Hepatocyte (in vitro differentiated cells): Measurements from ENCODE around the gene SEMA4B. TPM values are rescaled to one million over a fixed set of nuclear protein-coding genes. Genes with fewer than 3 reads are reported as not detected.
A peak's percentile ranks its signal among the peaks of the same experiment; 100 is the strongest.

Source experiments
- DNase-seq: peaks from one replicate; pipeline ENCODE4 v3.0.0-alpha.2; 2016; ENCODE audit warnings: low spot score
- H2AFZ ChIP-seq: fragments of 200-600 bp; sonication (generic); 2 replicates; pipeline ENCODE4 v1.6.0; 2016; ENCODE audit warnings: antibody characterized with exemption, mild to moderate bottlenecking
- H3K27ac ChIP-seq: fragments of 200-600 bp; sonication (generic); 2 replicates; pipeline ENCODE4 v1.5.1; 2016; ENCODE audit warnings: mild to moderate bottlenecking
- H3K27me3 ChIP-seq: fragments of 200-600 bp; sonication (generic); 2 replicates; pipeline ENCODE4 v1.6.1; 2016
- H3K36me3 ChIP-seq: fragments of 200-600 bp; sonication (generic); replicated peaks from 2 replicates; pipeline ENCODE4 v1.5.1; 2016; ENCODE audit warnings: low read depth; ENCODE audit not compliant: insufficient read depth
- H3K4me1 ChIP-seq: fragments of 200-600 bp; sonication (generic); 2 replicates; pipeline ENCODE4 v1.5.1; 2016; ENCODE audit warnings: mild to moderate bottlenecking, moderate library complexity; ENCODE audit not compliant: insufficient read depth
- H3K4me2 ChIP-seq: fragments of 200-600 bp; sonication (generic); 2 replicates; pipeline ENCODE4 v1.6.0; 2016
- H3K4me3 ChIP-seq: fragments of 200-600 bp; sonication (generic); 2 replicates; pipeline ENCODE4 v1.5.1; 2016; ENCODE audit warnings: mild to moderate bottlenecking
- H3K79me2 ChIP-seq: fragments of 200-600 bp; sonication (generic); 2 replicates; pipeline ENCODE4 v1.6.0; 2017; ENCODE audit warnings: mild to moderate bottlenecking
- H3K9me2 ChIP-seq: fragments of 200-600 bp; sonication (generic); replicated peaks from 2 replicates; pipeline ENCODE4 v1.6.0; 2017; ENCODE audit warnings: mild to moderate bottlenecking; ENCODE audit not compliant: insufficient read depth
- H3K9me3 ChIP-seq: fragments of 200-600 bp; sonication (generic); 2 replicates; pipeline ENCODE4 v1.5.1; 2016; ENCODE audit warnings: low read depth, mild to moderate bottlenecking
- H4K20me1 ChIP-seq: fragments of 200-600 bp; sonication (generic); 2 replicates; pipeline ENCODE4 v1.6.0; 2016; ENCODE audit warnings: mild to moderate bottlenecking; ENCODE audit not compliant: insufficient read depth, poor library complexity, severe bottlenecking
- CTCF ChIP-seq: fragments of 200-600 bp; sonication (generic); IDR thresholded peaks from 2 replicates; pipeline ENCODE4 v1.5.1; 2016; ENCODE audit warnings: antibody characterized with exemption, mild to moderate bottlenecking; ENCODE audit not compliant: poor library complexity
- EZH2 ChIP-seq: fragments of 200-600 bp; sonication (generic); IDR thresholded peaks from 2 replicates; pipeline ENCODE4 v1.6.1; 2016; ENCODE audit warnings: antibody characterized with exemption, mild to moderate bottlenecking, borderline replicate concordance
- EZH2phosphoT487 ChIP-seq: fragments of 200-600 bp; sonication (generic); IDR thresholded peaks from one replicate; pipeline ENCODE4 v1.6.1; 2018; ENCODE audit warnings: antibody characterized with exemption, mild to moderate bottlenecking, low read depth, moderate library complexity; ENCODE audit not compliant: unreplicated experiment, severe bottlenecking
- WGBS: methylation state at CpG from one replicate; pipeline ENCODE4 v1.1.6; 2016; ENCODE audit warnings: low lambda C conversion rate; ENCODE audit errors: missing lambda C conversion rate; 5-methylcytosine and 5-hydroxymethylcytosine counted together
- polyA plus RNA-seq: library from polyadenylated mRNA; unstranded; fragments of >200 nt; fragmentation: Nextera tagmentation; extraction: Ambion mirVana; gene quantifications from 2 replicates; pipeline ENCODE4 v1.2.1, GENCODE V29; 2016
- total RNA-seq: library from RNA; depleted of rRNA; stranded (reverse); fragments of >200 nt; gene quantifications from 2 replicates; pipeline ENCODE4 v1.2.3, GENCODE V29; 2014

SEMA4B gene
- total and polyA plus RNA-seq, 2 experiments from 2014 or later = 19.2 to 43.5 TPM

GRCh38 chr15:90264671-90265070 lies 63.5 kb downstream of the SEMA4B start:
- Histone ChIP-seq H3K27me3 (no peaks in the 10 kb centered on the region), H3K4me2 (peak overlapping the region; percentile 78), H3K9me2 (no peaks in the 10 kb centered on the region), H3K79me2 (peaks cover 29% of the 10 kb centered on the region), H3K9me3 (no peaks in the 10 kb centered on the region), H3K36me3 (no peaks in the 10 kb centered on the region), H4K20me1 (peaks cover 3% of the 10 kb centered on the region), H3K4me1 (no peaks in the 10 kb centered on the region), H3K4me3 (no peak overlapping the region), H3K27ac (peak overlapping the region; percentile 96), H2AFZ (peak overlapping the region; percentile 75)
- TF ChIP-seq EZH2phosphoT487 (no peak), CTCF (no peak), EZH2 (no peak)
- WGBS = 73% methylated on average over 4 of the region's 4 CpGs
- DNase-seq = peak; percentile 17

DNA sequence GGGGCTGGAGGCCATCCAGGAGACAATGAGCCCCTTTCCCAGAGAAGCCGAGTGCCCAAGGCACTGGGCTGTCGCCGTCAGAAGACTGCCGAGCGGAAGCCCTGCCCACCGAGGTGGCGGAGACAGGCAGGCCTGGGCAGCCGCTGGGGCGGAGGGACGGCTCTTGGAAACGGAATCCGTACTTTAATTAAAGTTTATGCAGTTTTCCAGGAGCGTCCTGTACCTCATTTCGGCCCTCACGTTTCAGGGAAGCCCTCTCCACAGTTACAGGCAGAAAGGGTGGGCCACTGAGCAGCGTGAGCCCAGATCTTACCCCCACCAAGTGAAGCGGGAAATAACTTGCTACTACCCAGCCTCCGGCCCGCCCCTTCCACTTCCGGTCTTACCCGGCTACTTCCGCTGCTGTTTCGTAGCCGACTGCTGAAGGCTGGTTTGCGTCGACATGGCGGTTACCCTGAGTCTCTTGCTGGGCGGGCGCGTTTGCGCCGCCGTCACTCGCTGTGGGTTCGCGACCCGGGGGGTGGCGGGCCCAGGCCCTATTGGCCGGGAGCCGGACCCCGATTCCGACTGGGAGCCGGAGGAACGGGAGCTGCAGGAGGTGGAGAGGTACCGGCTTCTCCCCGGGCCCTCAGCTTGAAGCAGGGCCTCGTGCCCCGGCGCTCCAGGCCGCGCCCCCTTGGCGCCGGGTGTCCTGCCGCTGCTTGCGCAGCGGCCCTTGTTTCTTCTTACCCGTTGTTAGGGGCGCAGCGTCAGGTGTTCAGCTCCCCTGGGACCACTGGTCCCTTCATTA lies 64.3 kb downstream of the SEMA4B start, which contains the start of gene NGRN:
NGRN (plus strand) TSS at position 402 of the 790 bp plus-strand sequence; CDS start at position 443, 41 bp downstream.
- Histone ChIP-seq H3K79me2 (peaks cover 34% of the 10 kb centered on the region), H3K9me3 (no peaks in the 10 kb centered on the region), H3K4me1 (no peaks in the 10 kb centered on the region), H3K36me3 (no peaks in the 10 kb centered on the region), H3K4me2 (peak within 1 kb of the TSS; percentile 78), H2AFZ (peak within 1 kb of the TSS; percentile 75), H4K20me1 (peaks cover 10% of the 10 kb centered on the region), H3K27ac (peak within 1 kb of the TSS; percentile 96), H3K4me3 (peak within 1 kb of the TSS; percentile 42), H3K27me3 (no peaks in the 10 kb centered on the region), H3K9me2 (no peaks in the 10 kb centered on the region)
- TF ChIP-seq EZH2 (no peak), EZH2phosphoT487 (no peak), CTCF (no peak)
- peak; percentile 84 for DNase-seq
- 47% methylated on average over 59 of the region's 59 CpGs for WGBS

- Histone ChIP-seq H3K36me3 (no peaks in the 10 kb centered on the region), H3K4me1 (no peaks in the 10 kb centered on the region), H3K27me3 (no peaks in the 10 kb centered on the region), H3K9me2 (no peaks in the 10 kb centered on the region), H3K27ac (peak overlapping the region; percentile 96), H4K20me1 (peaks cover 11% of the 10 kb centered on the region), H3K79me2 (peaks cover 34% of the 10 kb centered on the region), H3K4me3 (peak overlapping the region; percentile 42), H2AFZ (peak overlapping the region; percentile 75), H3K4me2 (peak overlapping the region; percentile 78), H3K9me3 (no peaks in the 10 kb centered on the region)
- WGBS = 49% methylated on average over 16 of the region's 16 CpGs
- TF ChIP-seq CTCF (no peak), EZH2 (no peak), EZH2phosphoT487 (no peak)
- DNase-seq = no peak
These were observed 64.9 kb downstream of the SEMA4B start for GRCh38 chr15:90266061-90266431.
